NAMALWA (cell line): ENCODE results near the gene CCDC15.

Experiments used
- DNase-seq: peaks from one replicate; pipeline ENCODE4 v3.0.0-alpha.2; 2015; ENCODE audit warnings: low spot score

CCDC15 gene

DNA sequence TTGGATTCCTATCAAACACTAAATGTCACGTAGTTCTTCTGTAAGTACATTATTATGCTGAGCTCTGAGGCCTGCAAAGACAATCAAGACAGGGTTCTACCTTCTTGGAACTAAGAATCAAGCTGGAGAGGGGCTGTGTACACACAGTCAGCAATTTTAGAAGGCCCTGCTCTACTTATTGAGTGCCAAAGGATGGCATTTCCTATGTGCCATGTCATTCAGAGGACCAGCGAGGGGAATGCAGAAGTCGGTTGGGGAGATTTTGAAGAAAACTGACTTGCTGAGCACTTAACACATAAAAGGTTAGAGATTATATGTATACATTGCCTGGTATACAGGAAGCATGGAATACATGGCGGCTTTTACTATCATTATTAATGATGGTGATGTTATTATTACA lies 114.4 kb downstream of the CCDC15 start:
- DNase-seq: no peak

DNA sequence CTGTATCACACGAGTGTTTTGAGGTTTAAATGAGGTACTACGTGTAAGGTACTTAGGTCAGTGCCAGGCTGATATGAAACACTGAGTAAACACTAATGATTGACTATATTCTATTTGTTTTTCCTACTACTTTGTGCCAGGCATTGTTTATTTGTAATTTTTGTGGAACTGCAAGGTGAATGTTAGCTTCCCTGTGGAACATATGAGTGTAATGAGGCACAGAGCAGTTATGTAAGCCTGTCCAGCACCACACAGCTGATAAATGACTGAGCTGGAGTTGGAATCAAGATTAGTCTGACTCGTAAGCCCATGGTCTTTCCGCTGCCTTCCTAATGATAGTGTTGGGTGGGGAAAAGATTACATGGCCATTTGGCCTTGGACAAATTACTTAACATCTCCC lies 115.0 kb downstream of the CCDC15 start:
- DNase-seq: no peak

DNA sequence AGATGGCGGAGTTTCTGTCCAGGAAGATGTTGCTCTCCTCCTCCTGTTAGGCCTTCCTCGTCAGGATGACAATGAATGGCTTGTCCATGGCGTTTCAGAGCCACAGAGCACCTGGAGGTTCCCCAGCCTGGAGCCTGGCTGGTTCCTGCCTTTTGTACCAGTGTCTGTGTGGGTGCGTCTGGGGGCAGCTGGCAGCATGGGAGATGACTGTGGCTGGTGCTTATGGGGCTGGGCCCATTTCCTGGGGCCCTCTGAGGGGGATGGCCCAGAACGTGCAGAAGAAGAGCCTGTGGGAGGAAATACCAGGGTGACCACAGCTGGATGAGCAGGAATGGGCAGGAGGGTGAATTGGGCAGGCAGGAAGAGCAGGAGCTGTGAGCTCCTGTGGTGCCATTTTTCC lies 115.8 kb downstream of the CCDC15 start:
- no peak for DNase-seq

DNA sequence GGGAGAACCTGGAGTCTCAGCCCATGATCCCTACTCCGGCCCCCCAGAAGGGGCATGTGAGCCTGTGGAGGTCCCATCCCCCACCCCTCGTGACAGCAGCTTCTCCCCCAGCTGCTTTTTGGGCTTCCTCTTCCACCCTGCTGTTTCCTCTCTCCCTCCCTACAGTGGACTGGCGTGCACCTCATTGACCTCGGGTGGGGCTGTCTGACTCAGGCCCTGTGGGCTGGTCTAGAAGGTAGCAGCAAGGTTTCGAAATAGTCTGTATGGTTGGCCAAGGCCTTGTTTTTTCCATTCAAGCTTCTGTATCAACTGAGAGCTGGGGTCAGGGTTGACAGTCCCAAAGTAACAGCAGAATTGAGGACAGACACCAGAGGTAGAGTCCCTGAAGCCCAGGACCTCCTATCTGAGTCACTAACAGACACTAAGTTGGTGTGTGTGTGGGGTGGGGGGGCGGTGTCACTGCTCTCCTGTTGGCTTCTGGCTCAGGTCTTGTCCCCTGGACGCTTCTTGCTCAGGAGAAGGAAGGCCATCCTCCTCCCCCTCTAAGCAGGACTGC lies 116.8 kb downstream of the CCDC15 start:
- DNase-seq: no peak

DNA sequence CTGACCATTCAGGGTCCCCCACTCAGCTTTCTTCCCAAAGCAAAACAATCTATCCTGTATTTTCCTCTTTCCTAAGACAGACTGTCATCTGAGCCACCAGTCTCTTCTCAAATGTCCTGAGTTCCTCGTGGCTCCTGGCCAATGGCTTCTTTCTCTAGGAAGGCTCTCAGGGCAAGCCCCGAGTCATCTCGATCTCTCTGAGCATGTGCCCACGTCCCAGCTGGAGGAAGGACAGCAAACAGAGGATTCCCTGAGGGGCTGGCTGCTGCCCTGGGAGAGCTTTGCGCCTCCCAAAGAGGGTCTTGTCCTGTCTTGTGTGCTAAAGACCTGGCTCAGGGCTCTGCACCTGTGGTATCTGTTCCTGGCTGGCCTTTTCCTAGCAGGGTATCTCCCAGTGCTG lies 117.4 kb downstream of the CCDC15 start:
- DNase-seq: no peak

DNA sequence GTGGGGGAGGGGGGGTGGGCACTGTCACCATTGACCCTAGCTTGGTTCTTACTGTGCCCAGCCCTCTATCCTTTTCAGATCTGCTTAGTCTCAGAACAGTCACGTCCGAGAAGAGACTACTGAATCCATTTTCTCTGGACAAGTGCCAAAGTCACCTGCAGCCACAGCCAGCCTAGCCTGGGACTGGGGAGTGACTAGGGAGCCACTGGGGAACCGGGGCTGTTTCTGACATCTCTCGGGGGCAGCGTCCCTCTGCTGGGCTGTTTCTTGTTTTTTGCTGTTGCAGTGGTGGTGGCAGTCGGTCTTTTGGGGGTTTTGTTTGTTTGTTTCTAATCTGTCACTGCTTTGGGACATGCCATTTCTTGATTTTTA lies 117.8 kb downstream of the CCDC15 start:
- DNase-seq: no peak

DNA sequence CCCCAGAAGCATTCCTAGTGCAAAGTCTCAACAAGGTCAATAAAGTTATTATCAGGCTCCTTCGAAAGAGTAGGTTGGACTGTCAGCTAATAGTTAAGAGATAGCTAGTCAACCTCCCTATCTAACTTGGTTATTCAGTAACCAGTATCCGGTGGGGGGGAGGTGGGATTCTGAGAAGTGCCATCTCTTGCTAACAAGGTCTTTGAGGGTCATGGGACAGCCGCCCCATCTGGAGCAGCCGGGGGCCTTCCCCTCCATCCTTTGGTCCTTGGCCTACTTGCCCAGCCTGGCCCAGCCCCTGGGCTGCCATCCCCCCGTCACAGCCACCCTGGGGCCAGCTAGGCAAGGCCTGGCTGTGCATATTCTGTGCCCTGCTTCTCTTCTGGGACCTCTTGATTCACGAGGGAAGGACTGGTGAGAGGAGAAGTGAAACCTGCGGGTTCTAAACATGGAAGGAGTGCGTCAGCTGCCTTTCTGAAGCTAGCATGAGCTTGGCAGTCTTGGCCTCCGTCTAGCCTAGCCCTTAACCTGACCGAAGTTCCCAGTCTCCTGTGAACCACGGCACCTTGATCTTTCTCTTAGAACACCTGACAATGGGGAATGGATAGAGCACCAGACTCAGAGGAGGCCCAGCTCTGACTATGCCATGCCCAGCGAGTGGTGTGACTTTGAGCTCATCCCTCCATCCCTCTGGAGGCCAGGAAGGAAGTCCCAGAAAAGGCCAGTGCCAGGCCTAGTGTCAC lies 118.4 kb downstream of the CCDC15 start:
- DNase-seq: peak; percentile 74

DNA sequence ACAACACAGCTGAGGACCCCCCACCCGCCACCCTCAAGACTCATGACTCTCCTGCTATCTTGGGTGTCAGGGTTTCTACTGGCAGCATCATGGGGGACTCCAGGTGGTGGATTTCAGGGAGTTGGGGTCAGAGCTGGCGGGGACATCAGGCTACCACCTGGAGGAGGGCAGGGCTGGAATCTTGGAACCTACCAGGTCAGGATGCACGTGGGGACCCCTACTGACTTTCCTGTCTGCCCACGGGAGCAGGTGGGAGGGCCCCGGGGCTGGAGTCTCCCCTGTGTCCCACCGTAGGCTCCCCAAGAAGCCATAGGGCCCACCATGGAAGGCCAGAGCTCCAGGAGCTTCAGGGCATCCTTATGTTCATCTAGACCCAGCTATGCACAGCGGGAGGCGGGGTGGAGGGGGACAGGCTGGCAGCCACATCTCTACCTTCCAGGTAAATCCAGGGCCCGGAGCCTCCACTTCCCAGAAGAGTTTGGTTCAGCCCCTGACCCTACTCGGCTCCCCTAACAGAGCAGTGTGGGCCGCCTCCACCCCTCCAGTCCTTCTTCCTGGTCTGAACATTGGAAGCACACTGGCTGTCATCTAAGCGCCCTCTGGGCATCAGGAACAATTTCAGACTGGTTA lies 119.1 kb downstream of the CCDC15 start:
- no peak for DNase-seq

DNA sequence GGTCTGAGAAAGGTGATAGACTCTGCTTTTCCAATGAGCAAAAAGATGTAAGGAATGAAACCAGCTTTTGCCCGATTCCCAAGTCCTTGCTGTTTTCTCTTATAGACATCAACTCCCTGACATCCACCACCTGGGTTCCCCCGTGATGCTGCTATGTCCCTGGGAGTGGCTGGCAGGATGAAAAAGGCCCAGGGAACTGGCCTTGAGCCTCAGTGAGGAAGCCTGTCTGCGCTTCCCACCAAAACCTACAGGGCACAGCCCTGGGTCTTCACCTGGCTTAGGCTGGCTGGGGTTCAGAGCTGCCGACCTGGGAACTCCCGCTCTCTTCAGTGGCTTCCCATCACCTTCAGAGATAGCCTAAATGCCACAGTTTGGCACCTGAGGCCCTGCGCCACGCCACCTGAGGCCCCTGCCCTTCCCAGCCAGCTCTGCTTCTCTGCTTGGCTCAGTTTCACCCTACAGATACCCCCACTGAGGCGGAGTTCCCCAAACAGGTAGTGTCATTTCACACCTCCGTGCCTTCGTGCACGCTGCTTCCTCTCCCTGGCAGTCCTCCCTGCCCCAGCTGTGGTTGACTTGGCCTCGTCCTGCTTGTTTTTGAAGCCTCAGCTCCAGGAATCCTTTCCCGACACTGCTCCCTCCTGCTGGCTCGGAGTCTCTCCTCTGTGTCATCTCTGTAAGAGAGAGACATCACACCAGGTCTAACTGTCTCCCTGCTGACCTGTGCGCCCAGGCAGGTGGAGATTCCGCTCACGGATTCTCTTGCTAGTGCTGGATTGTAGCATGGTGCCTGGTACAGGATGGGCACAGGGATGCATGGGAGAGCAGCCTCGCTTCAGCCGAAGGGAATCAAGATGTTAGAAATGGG lies 119.8 kb downstream of the CCDC15 start:
- no peak for DNase-seq

DNA sequence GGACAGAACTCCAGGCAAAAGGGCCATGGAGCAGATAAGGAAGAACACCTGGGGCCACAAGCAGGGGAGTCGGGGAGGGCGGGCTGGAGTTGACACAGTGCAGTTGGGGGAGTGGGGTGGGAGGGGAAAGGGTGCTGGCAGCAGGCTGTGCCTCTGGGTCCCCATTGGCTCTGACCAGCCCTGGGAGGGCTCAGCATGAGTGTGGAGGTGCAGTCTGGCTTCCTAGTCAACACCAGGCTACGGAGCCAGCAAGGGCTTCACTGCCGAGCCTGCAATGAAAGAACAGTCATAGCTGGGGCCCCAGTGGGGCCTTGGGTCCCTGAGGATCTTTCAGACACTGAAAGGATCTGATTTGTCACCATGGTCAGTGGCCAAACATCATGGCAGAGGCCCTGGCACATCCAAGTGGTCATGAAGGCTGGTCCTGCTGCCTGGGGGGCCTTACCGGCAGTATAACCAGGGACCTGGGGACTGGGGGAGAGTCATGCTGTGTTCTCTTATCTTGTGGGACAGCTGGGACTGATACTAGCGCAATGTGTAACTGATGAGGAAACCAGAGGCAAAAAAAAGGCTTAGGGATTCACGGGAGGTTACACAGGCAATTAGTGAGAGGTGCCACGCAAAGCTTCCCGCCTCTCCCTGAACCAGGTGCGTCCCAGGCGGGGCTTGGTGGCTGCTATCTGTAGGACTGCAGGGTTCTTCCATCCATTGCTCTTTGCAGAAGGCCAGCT lies 120.7 kb downstream of the CCDC15 start:
- DNase-seq: no peak

DNA sequence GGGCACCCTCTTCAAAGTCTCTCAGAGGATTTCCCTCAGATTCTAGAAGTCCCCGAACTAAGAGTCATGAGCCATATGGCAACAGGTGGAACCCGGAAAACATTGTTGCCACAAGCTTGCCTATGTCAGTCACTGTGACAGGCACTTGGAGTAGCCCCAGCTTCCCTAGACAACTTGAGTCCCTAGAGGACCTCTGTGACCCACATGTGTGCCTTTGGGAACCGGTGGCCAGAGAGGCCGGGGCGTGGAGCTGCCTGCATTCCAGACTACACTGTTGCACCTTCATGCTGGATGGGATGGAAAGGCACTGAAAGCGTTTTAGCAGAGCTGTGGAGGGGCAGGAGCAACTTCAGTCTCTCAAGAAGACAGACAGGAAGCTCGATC lies 121.2 kb downstream of the CCDC15 start:
- DNase-seq: no peak

DNA sequence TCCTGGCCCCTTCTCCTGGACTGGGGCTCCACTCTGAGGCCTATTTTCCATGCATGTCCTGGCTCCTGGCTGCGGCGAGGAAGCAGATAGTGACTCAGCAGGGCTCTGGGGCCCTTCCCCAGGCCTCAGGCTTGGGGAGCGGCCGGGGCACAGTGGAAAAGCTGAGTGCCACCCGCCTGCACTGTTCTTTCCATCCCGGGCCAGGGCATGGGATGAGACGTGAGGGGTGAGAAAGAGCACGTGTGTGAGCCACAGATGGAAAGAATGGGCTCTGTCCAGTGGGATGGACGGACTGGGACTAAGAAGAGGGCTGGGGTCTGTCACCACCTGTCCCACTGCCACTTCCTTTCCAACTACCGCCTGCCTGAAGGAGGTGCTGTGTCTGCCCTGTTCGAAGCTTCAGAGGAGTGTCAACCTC lies 121.9 kb downstream of the CCDC15 start:
- no peak for DNase-seq

DNA sequence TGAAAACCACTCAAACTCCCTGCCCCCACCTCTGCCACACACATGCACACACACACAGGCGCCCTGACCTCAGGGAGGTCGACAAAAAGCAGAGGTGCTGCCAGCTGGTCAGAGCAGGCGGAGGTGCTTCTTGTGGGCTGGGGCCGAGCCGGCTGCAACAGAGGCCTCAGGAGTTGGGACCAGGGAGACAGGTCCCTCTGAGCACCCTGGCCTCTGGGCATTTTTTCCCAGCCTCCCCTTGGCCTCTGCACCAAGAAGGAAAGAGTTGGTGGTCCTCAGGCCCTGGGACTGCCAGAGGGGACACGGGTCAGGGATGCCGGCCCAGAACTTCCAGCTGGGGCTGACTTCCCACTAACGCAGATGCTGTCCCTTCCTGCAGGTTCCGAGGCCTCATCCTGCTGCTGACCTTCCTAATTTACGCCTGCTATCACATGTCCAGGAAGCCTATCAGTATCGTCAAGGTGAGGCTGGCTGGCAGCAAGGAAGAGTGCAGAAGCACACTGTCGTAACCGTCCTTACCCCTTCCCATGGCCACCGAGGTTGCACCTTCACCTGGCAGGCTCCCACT lies 122.5 kb downstream of the CCDC15 start:
- DNase-seq: no peak

DNA sequence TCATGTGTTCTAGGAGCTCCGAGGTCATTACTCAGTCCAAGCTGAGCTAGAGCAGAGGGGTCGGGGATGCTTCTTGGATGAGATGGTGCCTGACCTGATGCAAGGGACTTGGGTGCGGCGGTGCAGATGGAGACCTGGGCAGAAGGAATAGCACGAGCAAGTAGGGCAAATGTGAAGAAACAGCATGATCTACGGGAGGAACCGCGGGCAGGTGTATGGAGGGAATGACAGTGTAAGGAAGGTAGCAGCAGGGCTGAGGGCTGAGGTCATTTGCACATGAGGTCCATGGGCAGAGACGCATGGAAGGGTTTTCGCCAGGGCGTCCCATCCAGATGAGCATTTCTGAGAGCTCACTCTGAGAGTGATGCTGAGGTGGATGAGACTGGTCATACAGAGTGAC lies 124.0 kb downstream of the CCDC15 start:
- no peak for DNase-seq

DNA sequence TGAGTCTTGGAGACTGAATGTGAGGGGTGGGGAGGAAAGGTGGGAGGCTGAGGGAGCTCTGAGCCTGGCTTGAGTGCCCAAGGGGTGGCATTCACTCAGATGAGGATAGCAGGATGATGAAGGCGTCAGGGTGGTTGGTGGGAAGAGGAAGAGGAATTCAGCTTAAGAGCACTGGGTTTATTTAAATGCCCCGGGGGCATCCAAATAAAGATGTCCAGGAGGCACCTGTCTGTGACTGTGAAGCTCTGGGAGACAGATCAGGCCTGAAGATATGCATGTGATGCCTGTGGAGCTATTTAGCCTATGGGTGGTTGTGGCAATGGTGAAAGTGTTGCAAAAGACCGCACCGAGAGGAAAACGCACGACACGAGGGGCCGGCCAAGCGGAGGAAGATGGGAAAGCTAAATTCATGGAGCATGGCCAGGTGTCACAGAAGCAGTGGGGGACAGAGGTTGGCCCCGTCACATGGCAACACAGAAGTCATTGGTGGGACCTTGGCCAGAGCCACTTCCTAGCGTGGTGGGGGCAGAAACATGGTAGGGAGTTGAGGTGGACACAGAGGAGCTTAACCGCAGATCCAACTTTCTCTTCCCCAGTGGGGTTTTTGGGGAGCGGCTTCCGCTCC lies 124.6 kb downstream of the CCDC15 start:
- DNase-seq: no peak

DNA sequence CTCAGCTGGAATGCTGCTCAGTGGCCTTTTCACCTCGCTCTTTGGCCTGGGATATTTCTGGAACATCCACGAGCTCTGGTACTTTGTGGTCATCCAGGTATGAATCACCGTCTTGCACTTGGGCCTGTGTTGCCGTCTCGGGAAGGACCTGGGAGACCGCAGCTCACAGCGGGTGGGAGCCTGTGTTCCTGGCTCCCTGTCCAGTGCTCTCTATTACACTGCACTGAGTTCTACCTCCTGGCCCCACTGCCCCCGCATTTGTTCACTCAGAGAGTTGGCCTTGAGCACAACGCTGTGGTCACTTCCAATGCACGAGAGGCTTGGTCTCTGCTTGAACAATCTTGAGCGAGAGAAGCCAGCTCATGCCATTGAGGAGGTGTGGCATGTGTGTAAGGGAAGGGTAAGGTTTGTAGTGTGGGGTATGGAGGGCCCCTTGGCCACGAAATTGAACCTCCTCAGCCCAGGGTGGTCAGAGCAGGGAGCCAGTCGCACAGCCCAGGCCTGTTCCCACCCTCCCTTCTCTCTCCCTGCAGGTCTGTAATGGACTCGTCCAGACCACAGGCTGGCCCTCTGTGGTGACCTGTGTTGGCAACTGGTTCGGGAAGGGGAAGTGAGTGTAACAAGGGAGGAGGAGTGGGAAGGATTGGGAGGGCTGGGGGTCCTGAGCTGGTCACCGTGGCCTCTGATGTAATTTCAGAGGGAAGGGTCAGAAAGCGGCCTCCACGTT lies 125.3 kb downstream of the CCDC15 start:
- DNase-seq: no peak

DNA sequence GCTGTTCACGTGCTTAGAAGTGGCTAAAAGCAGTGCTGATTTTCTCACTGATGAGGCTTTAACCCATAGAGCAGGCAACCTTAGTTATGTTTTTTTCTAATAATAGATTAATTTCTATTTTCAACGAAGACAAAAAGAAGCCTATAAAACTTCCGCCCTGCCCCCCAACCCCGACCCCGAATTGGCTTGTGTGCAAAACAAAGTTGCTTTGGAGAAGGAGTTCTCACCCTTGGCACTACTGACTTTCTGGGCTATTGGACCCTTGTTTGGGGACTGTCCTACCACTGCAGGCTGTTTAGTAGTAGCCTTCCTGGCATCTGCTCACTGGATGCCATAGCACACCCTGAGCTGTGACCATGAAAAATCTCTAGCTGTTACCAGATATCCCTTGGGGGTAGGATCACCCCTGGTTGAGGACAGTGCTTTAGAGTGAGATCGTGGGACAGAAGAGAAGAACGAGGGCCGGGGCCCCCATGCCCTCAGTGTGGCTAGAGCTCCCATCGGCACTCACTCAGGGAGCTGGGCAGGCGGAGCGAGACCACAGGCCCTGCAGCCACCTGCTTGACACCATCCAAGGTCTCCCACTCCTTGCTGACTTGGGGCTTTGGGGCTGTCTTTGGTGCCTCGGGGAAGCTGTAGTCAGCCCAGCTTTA lies 126.0 kb downstream of the CCDC15 start:
- no peak for DNase-seq

DNA sequence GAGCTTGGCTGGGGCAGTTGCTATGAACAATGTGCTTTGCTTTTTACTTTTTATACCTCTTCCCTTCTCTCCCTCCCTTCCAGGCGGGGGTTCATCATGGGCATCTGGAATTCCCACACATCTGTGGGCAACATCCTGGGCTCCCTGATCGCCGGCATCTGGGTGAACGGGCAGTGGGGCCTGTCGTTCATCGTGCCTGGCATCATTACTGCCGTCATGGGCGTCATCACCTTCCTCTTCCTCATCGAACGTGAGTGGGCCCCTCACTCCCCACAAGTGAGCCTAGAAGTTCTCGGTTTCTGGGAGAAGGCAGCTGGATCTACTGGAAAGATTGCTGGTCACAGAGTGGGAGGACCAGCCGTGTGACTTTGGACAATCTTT lies 126.5 kb downstream of the CCDC15 start:
- no peak for DNase-seq

DNA sequence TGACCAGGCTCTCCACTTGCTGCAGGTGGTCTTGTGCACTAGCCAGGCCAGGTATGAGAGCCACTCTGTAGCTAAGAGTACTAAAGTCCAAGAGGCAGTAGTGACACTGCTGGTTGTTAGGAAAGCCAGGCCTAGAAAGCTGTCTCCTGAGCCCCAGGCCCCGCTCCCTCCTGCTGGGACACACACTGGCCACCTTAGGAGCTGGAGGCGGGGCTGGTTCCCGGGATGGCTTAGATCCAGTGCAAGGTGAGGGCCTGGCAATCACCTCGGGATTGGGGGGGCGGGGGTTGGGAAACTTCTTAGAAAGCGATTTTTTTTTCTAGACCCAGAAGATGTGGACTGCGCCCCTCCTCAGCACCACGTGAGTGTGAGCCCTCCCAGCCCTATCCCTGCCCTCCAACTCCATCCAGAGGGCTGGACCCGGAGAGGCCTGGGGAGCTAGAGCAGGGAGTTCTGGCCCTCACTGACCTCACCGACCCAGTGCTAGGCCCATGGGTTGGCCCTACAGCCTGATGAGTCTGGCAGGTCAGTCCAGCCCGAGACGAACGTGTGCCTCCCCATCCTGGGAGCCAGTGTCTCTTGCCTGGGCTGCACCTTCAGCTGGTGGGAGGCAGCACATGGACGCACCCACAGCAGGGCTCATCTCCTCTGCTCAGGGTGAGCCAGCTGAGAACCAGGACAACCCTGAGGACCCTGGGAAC lies 127.2 kb downstream of the CCDC15 start:
- DNase-seq: no peak

DNA sequence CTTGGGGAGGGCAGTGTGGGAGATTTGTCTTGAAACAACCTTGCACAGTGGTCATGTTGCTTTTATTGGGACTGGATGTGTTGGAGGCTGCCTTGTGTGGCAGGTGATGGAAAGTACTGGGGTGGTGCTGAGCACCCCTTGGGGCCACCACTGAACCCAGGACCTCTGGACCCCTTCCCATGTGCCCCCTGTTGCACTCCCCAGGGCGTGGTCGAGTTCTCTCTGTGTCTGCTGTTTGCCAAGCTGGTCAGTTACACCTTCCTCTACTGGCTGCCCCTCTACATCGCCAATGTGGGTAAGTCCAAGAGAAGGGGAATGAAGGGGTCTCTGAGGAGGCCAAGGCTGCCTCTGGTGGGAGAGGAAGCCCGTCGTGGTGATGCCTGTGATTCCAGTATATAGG lies 128.0 kb downstream of the CCDC15 start:
- no peak for DNase-seq
